ENCODE measurements around the gene PTPN14.
A peak's percentile ranks its signal among the peaks of the same experiment; 100 is the strongest.

PTPN14 gene

DNA sequence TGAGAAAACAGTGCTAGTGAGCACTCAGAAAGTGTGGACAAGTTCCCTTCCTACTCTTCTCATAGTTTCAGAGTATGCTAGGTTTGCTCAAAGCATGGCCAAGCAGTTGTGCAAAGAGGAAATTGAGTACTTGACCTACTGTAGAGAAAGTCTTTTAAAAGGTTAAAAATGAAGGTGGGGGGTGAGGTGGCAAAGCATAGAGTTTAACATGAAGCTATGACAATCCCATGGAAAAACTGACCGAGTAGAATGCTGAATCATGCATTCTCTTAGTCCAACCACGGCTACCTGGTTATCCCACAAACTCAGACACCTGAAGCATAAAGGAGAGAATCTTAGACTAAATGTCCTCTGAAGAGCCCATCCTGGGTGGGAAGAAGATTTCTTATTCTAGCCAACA is 79.9 kb downstream of the PTPN14 start:
- Histone ChIP-seq H2BK12ac (ENCODE audit: low read length) (no peak overlapping the region), H3K4ac (ENCODE audit: low read depth, low read length) (peak overlapping the region; percentile 65), H3K23ac (ENCODE audit: low read length) (no peak overlapping the region), H3K18ac (ENCODE audit: low read length) (no peak overlapping the region), H4K12ac (ENCODE audit: low read depth, low read length) (no peak overlapping the region), H4K91ac (ENCODE audit: low read depth, low read length) (no peak overlapping the region), H3K14ac (ENCODE audit: low read length) (no peak overlapping the region), H3K4me3 (ENCODE audit: low read depth, low read length) (no peak overlapping the region), H3K79me1 (ENCODE audit: low read length) (peaks cover 25% of the 10 kb centered on the region), H4K8ac (ENCODE audit: low read depth, low read length) (no peak overlapping the region), H3K79me2 (ENCODE audit: control insufficient read depth, insufficient read depth, low read length, poor library complexity) (peaks cover 9% of the 10 kb centered on the region), H3K9me3 (ENCODE audit: insufficient read depth, low read depth, low read length) (no peaks in the 10 kb centered on the region), H3K27ac (ENCODE audit: low read depth, low read length) (peak overlapping the region; percentile 90), H3K27me3 (ENCODE audit: insufficient read depth, low read length) (no peaks in the 10 kb centered on the region), H3K9ac (ENCODE audit: low read length) (no peak overlapping the region), H2BK5ac (ENCODE audit: low read depth, low read length, poor library complexity) (peak overlapping the region; percentile 75), H2AFZ (ENCODE audit: insufficient read depth, low read length, poor library complexity) (no peak overlapping the region), H2AK5ac (ENCODE audit: low read length) (no peak overlapping the region), H3K36me3 (ENCODE audit: control insufficient read depth in 1 of 2, insufficient read depth in 2 of 2, low read length in 2 of 2) (no peaks in the 10 kb centered on the region), H3K4me2 (ENCODE audit: low read length) (no peak overlapping the region), H3K4me1 (ENCODE audit: control insufficient read depth in 1 of 2, insufficient read depth in 2 of 2, low read length in 2 of 2) (peaks cover 14 to 28% of the 10 kb centered on the region in 2 experiments), H2BK120ac (ENCODE audit: insufficient read depth, low read length, poor library complexity) (peak overlapping the region; percentile 41)
- DNase-seq, result no peak
- no CpG with 5 or more reads among the region's 2 CpGs for WGBS (ENCODE audit: extremely low coverage, insufficient coverage, insufficient read length)

GRCh38 chr1:214470132-214470531 is 81.3 kb downstream of the PTPN14 start:
- no peak overlapping the region for H2BK12ac ChIP-seq (ENCODE audit: low read length)

GRCh38 chr1:214469290-214469689 is 82.1 kb downstream of the PTPN14 start:
- H3K4me2 ChIP-seq (ENCODE audit: low read length), result no peak overlapping the region
- H3K36me3 ChIP-seq (ENCODE audit: control insufficient read depth in 1 of 2, insufficient read depth in 2 of 2, low read length in 2 of 2), result peaks cover 2 to 5% of the 10 kb centered on the region in 2 experiments
- WGBS (ENCODE audit: extremely low coverage, insufficient coverage, insufficient read length), result no CpG with 5 or more reads among the region's 1 CpG
- DNase-seq, result no peak
- H3K27ac ChIP-seq (ENCODE audit: low read depth, low read length), result no peak overlapping the region
- H3K4me1 ChIP-seq (ENCODE audit: control insufficient read depth in 1 of 2, insufficient read depth in 2 of 2, low read length in 2 of 2), result peaks cover 7 to 21% of the 10 kb centered on the region in 2 experiments
- H4K8ac ChIP-seq (ENCODE audit: low read depth, low read length), result no peak overlapping the region
- H3K18ac ChIP-seq (ENCODE audit: low read length), result no peak overlapping the region
- no peak overlapping the region for H2BK120ac ChIP-seq (ENCODE audit: insufficient read depth, low read length, poor library complexity)
- H3K4me3 ChIP-seq (ENCODE audit: low read depth, low read length), result no peak overlapping the region
- no peak overlapping the region for H4K12ac ChIP-seq (ENCODE audit: low read depth, low read length)
- H3K4ac ChIP-seq (ENCODE audit: low read depth, low read length), result peak overlapping the region; percentile 52
- H2BK5ac ChIP-seq (ENCODE audit: low read depth, low read length, poor library complexity), result no peak overlapping the region
- no peak overlapping the region for H3K23ac ChIP-seq (ENCODE audit: low read length)
- H3K14ac ChIP-seq (ENCODE audit: low read length), result no peak overlapping the region
- H2AK5ac ChIP-seq (ENCODE audit: low read length), result no peak overlapping the region
- H3K79me2 ChIP-seq (ENCODE audit: control insufficient read depth, insufficient read depth, low read length, poor library complexity), result peaks cover 7% of the 10 kb centered on the region
- no peak overlapping the region for H3K9ac ChIP-seq (ENCODE audit: low read length)
- H2BK12ac ChIP-seq (ENCODE audit: low read length), result no peak overlapping the region
- no peaks in the 10 kb centered on the region for H3K9me3 ChIP-seq (ENCODE audit: insufficient read depth, low read depth, low read length)
- no peak overlapping the region for H4K91ac ChIP-seq (ENCODE audit: low read depth, low read length)
- H3K79me1 ChIP-seq (ENCODE audit: low read length), result peaks cover 13% of the 10 kb centered on the region
- H2AFZ ChIP-seq (ENCODE audit: insufficient read depth, low read length, poor library complexity), result no peak overlapping the region
- no peaks in the 10 kb centered on the region for H3K27me3 ChIP-seq (ENCODE audit: insufficient read depth, low read length)

More at GRCh38 chr1:214470132-214470531, 81.3 kb downstream of the PTPN14 start:
- no peaks in the 10 kb centered on the region for H3K27me3 ChIP-seq (ENCODE audit: insufficient read depth, low read length)
- WGBS (ENCODE audit: extremely low coverage, insufficient coverage, insufficient read length), result no CpG with 5 or more reads among the region's 3 CpGs
- H2AK5ac ChIP-seq (ENCODE audit: low read length), result no peak overlapping the region
- peaks cover 17% of the 10 kb centered on the region for H3K79me1 ChIP-seq (ENCODE audit: low read length)
- no peak overlapping the region for H3K4ac ChIP-seq (ENCODE audit: low read depth, low read length)
- no peak overlapping the region for H3K18ac ChIP-seq (ENCODE audit: low read length)
- no peak overlapping the region for H3K27ac ChIP-seq (ENCODE audit: low read depth, low read length)
- H3K23ac ChIP-seq (ENCODE audit: low read length), result no peak overlapping the region
- H3K4me3 ChIP-seq (ENCODE audit: low read depth, low read length), result no peak overlapping the region
- no peak overlapping the region for H3K9ac ChIP-seq (ENCODE audit: low read length)
- no peak overlapping the region for H2BK5ac ChIP-seq (ENCODE audit: low read depth, low read length, poor library complexity)
- H4K91ac ChIP-seq (ENCODE audit: low read depth, low read length), result no peak overlapping the region
- H3K79me2 ChIP-seq (ENCODE audit: control insufficient read depth, insufficient read depth, low read length, poor library complexity), result peaks cover 7% of the 10 kb centered on the region
- H4K12ac ChIP-seq (ENCODE audit: low read depth, low read length), result no peak overlapping the region
- peaks cover 3 to 17% of the 10 kb centered on the region in 2 experiments for H3K4me1 ChIP-seq (ENCODE audit: control insufficient read depth in 1 of 2, insufficient read depth in 2 of 2, low read length in 2 of 2)
- H3K9me3 ChIP-seq (ENCODE audit: insufficient read depth, low read depth, low read length), result no peaks in the 10 kb centered on the region
- no peaks in the 10 kb centered on the region for H3K36me3 ChIP-seq (ENCODE audit: control insufficient read depth in 1 of 2, insufficient read depth in 2 of 2, low read length in 2 of 2)
- H4K8ac ChIP-seq (ENCODE audit: low read depth, low read length), result no peak overlapping the region
- H2AFZ ChIP-seq (ENCODE audit: insufficient read depth, low read length, poor library complexity), result no peak overlapping the region
- no peak overlapping the region for H3K4me2 ChIP-seq (ENCODE audit: low read length)
- DNase-seq, result no peak
- H3K14ac ChIP-seq (ENCODE audit: low read length), result no peak overlapping the region
- no peak overlapping the region for H2BK120ac ChIP-seq (ENCODE audit: insufficient read depth, low read length, poor library complexity)

DNA sequence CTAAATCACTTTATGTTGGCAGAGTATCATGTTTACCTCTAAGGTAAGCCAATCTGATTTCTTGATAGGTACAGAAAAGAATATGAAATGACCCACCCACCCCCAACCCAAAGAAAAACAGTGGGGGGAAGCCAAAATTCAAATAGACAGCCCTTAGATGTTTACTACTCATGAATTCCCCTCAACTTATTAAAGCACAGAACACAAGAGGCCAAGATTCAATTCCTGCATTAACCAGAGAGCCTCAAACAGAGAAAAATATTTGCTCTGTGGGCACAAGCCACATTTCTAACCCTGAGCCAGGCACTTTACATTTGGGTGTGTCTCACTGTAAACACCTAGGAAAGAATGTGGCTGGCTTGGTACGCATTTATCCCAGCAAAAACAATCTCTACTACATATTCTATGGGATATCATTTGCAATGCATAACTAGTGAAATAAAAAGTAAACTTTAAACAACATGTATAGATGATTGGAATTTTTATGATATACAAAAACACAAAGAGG is 84.3 kb downstream of the PTPN14 start:
- H3K14ac ChIP-seq (ENCODE audit: low read length), result no peak overlapping the region
- no peak overlapping the region for H4K12ac ChIP-seq (ENCODE audit: low read depth, low read length)
- H2BK12ac ChIP-seq (ENCODE audit: low read length), result no peak overlapping the region
- no peak for DNase-seq
- no peak overlapping the region for H3K23ac ChIP-seq (ENCODE audit: low read length)
- peak overlapping the region; percentile 19 for H3K4me2 ChIP-seq (ENCODE audit: low read length)
- no peak overlapping the region for H2AK5ac ChIP-seq (ENCODE audit: low read length)
- no peaks in the 10 kb centered on the region for H3K27me3 ChIP-seq (ENCODE audit: insufficient read depth, low read length)
- H3K4ac ChIP-seq (ENCODE audit: low read depth, low read length), result no peak overlapping the region
- no peak overlapping the region for H3K4me3 ChIP-seq (ENCODE audit: low read depth, low read length)
- H3K18ac ChIP-seq (ENCODE audit: low read length), result no peak overlapping the region
- H3K9me3 ChIP-seq (ENCODE audit: insufficient read depth, low read depth, low read length), result no peaks in the 10 kb centered on the region
- H2BK5ac ChIP-seq (ENCODE audit: low read depth, low read length, poor library complexity), result no peak overlapping the region
- no peak overlapping the region for H4K91ac ChIP-seq (ENCODE audit: low read depth, low read length)
- no peak overlapping the region for H3K27ac ChIP-seq (ENCODE audit: low read depth, low read length)
- peaks cover 6% of the 10 kb centered on the region for H3K79me1 ChIP-seq (ENCODE audit: low read length)
- no CpG with 5 or more reads among the region's 1 CpG for WGBS (ENCODE audit: extremely low coverage, insufficient coverage, insufficient read length)
- peaks cover 2 to 9% of the 10 kb centered on the region in 2 experiments for H3K36me3 ChIP-seq (ENCODE audit: control insufficient read depth in 1 of 2, insufficient read depth in 2 of 2, low read length in 2 of 2)
- H2AFZ ChIP-seq (ENCODE audit: insufficient read depth, low read length, poor library complexity), result no peak overlapping the region
- H3K79me2 ChIP-seq (ENCODE audit: control insufficient read depth, insufficient read depth, low read length, poor library complexity), result peaks cover 6% of the 10 kb centered on the region
- H3K9ac ChIP-seq (ENCODE audit: low read length), result no peak overlapping the region
- no peak overlapping the region for H4K8ac ChIP-seq (ENCODE audit: low read depth, low read length)
- peaks cover 10 to 23% of the 10 kb centered on the region in 2 experiments for H3K4me1 ChIP-seq (ENCODE audit: control insufficient read depth in 1 of 2, insufficient read depth in 2 of 2, low read length in 2 of 2)
- H2BK120ac ChIP-seq (ENCODE audit: insufficient read depth, low read length, poor library complexity), result no peak overlapping the region
